Endothelial cell of umbilical vein (primary cell): ENCODE data around the gene TMEM209. TPM values are rescaled to one million over a fixed set of nuclear protein-coding genes. Genes with fewer than 3 reads are reported as not detected.

Experiments
- BruUV-seq: library from RNA; stranded (reverse); fragments of 400-500 nt; replicated peaks from 2 replicates; lab custom pipeline; 2021; lab: Mats Ljungman, UMichigan
- CTCF ChIA-PET: fragments of 300-600, 350-600 bp; sonication (Branson Sonifier 250); formaldehyde crosslinking; loops from one replicate; lab custom pipeline; 2021; ENCODE audit warnings: antibody characterized with exemption, inconsistent platforms; lab: Charles Lee
- POLR2A ChIA-PET: fragments of 300-600, 350-600 bp; sonication (Branson Sonifier 250); formaldehyde crosslinking; loops from one replicate; lab custom pipeline; 2021; ENCODE audit warnings: antibody characterized with exemption, inconsistent platforms; lab: Charles Lee
- DNase-seq: peaks from one replicate; pipeline ENCODE4 v3.0.0-alpha.2; 2011; ENCODE audit warnings: low read depth, low spot score
- FAIRE-seq: peaks from 2 replicates; lab custom pipeline; 2011; peaks lifted over from hg19 to GRCh38; lab: Jason Lieb, UNC
- H2AFZ ChIP-seq: 2 replicates; pipeline ENCODE4 v1.6.0; 2012; ENCODE audit warnings: low read depth, low read length, control low read depth, inconsistent platforms
- H3K27ac ChIP-seq: 2 replicates; pipeline ENCODE4 v1.5.1; 2011; ENCODE audit warnings: low read depth, mild to moderate bottlenecking, control low read depth, low read length, moderate library complexity; ENCODE audit not compliant: insufficient read depth
- H3K27me3 ChIP-seq, 2 experiments: 2 replicates each; pipeline versions ENCODE4 v1.6.0 to v1.6.1; 2011; ENCODE audit warnings: low read length in 2 of 2, mixed read lengths in 1 of 2; ENCODE audit not compliant: control insufficient read depth in 2 of 2, insufficient read depth in 2 of 2
- H3K36me3 ChIP-seq, 2 experiments: 2 replicates in 1 of 2; 3 replicates in 1 of 2; pipeline ENCODE4 v1.5.1; 2011; ENCODE audit warnings: low read length in 2 of 2, mild to moderate bottlenecking in 1 of 2, moderate library complexity in 1 of 2; ENCODE audit not compliant: control insufficient read depth in 2 of 2, insufficient read depth in 2 of 2; ENCODE audit errors: extremely low read depth in 1 of 2
- H3K4me1 ChIP-seq: 3 replicates; pipeline ENCODE4 v1.5.1; 2011; ENCODE audit warnings: mild to moderate bottlenecking, low read length; ENCODE audit not compliant: control insufficient read depth, insufficient read depth; ENCODE audit errors: extremely low read depth
- H3K4me2 ChIP-seq: 2 replicates; pipeline ENCODE4 v1.6.1; 2011; ENCODE audit warnings: low read length, control low read depth, mixed read lengths; ENCODE audit not compliant: insufficient read depth
- H3K4me3 ChIP-seq, 3 experiments: fragments of 200-600 bp in 1 of 3; sonication (generic), shearing (Covaris generic) in 1 of 3; replicated peaks in 1 of 3; 2 replicates each; pipeline ENCODE4 v1.5.1; 2011 to 2016; ENCODE audit warnings: control low read depth in 3 of 3, low read length in 3 of 3, mild to moderate bottlenecking in 2 of 3, inconsistent platforms in 1 of 3, low read depth in 1 of 3, moderate library complexity in 1 of 3; ENCODE audit not compliant: insufficient read depth in 1 of 3
- H3K79me2 ChIP-seq: 2 replicates; pipeline ENCODE4 v1.6.0; 2012; ENCODE audit warnings: low read length, inconsistent platforms; ENCODE audit not compliant: control insufficient read depth, insufficient read depth
- H3K9ac ChIP-seq: replicated peaks from 2 replicates; pipeline ENCODE3; 2011; ENCODE audit warnings: low read length, control low read depth; ENCODE audit not compliant: insufficient read depth; ENCODE audit errors: extremely low read depth
- H3K9me1 ChIP-seq: replicated peaks from 3 replicates; pipeline ENCODE4 v1.6.0; 2011; ENCODE audit warnings: mild to moderate bottlenecking, low read length; ENCODE audit not compliant: control insufficient read depth, insufficient read depth; ENCODE audit errors: extremely low read depth
- H3K9me3 ChIP-seq: replicated peaks from 2 replicates; pipeline ENCODE4 v1.5.1; 2012; ENCODE audit warnings: low read length, inconsistent platforms; ENCODE audit not compliant: control insufficient read depth, insufficient read depth
- H4K20me1 ChIP-seq: replicated peaks from 2 replicates; pipeline ENCODE3; 2011; ENCODE audit warnings: mild to moderate bottlenecking, low read length; ENCODE audit not compliant: control insufficient read depth, insufficient read depth; ENCODE audit errors: extremely low read depth
- EZH2 ChIP-seq: IDR thresholded peaks from 2 replicates; pipeline ENCODE4 v1.6.1; 2012; ENCODE audit warnings: borderline replicate concordance, low read depth, mild to moderate bottlenecking, moderate library complexity, low read length, inconsistent platforms; ENCODE audit not compliant: severe bottlenecking
- FOS ChIP-seq: IDR thresholded peaks from 2 replicates; pipeline ENCODE4 v1.6.1; 2011; ENCODE audit warnings: mild to moderate bottlenecking, low read length, moderate library complexity, borderline replicate concordance; ENCODE audit not compliant: insufficient read depth
- GATA2 ChIP-seq: IDR thresholded peaks from 2 replicates; pipeline ENCODE4 v1.7.0; 2011; ENCODE audit warnings: low read depth, mild to moderate bottlenecking, moderate library complexity, mixed read lengths, low read length; ENCODE audit not compliant: insufficient read length, insufficient read depth
- JUN ChIP-seq: IDR thresholded peaks from 2 replicates; pipeline ENCODE4 v1.6.1; 2011; ENCODE audit warnings: borderline replicate concordance, low read depth; ENCODE audit not compliant: insufficient read length, insufficient read depth
- MYC ChIP-seq: IDR thresholded peaks from one replicate; pipeline ENCODE4 v1.6.1; 2011; ENCODE audit warnings: mild to moderate bottlenecking, low read depth, low read length
- POLR2A ChIP-seq: IDR thresholded peaks from 2 replicates; pipeline ENCODE4 v1.6.1; 2012; ENCODE audit warnings: low read depth, mild to moderate bottlenecking, control low read depth, low read length
- POLR2AphosphoS5 ChIP-seq: IDR thresholded peaks from 2 replicates; pipeline ENCODE4 v1.6.1; 2012; ENCODE audit warnings: low read depth, mild to moderate bottlenecking, control low read depth, low read length, moderate library complexity; ENCODE audit not compliant: insufficient read depth
- dilution Hi-C: fragments of 300-500 bp; cut with MboI; formaldehyde crosslinking; loops from one replicate; pipeline ENCODE4 v1.15.0; 2019; ENCODE audit warnings: low sequenced_read_pairs; ENCODE audit not compliant: extremely low pct_ligation_motif_present
- intact Hi-C: fragments of 100-400 bp; cut with micrococcal nuclease; formaldehyde crosslinking; loops from one replicate; pipeline ENCODE4 v1.10.0; 2022
- polyA plus RNA-seq, 4 experiments: library from polyadenylated mRNA; depleted of rRNA in 3 of 4; stranded (reverse) in 3 of 4; unstranded in 1 of 4; fragments of >200 nt; gene quantifications; 2 replicates each; pipeline versions ENCODE4 v1.2.1 to v1.2.3, GENCODE V29; 2011 to 2012; ENCODE audit warnings: missing spikeins in 1 of 4
- total RNA-seq: library from RNA; stranded (reverse); gene quantifications from 2 replicates; pipeline ENCODE4 v1.2.3, GENCODE V29; 2021
- TF ChIP-seq, protein P1 (sequence below), 2 donors: IDR thresholded peaks; 1 replicate in 1 of 2; 2 replicates in 1 of 2; pipeline ENCODE4 v1.5.1; 2011; ENCODE audit warnings: low read length in 2 of 2, mild to moderate bottlenecking in 2 of 2, moderate library complexity in 2 of 2, control low read depth in 1 of 2, inconsistent platforms in 1 of 2, low read depth in 1 of 2; ENCODE audit not compliant: insufficient read depth in 1 of 2; ENCODE audit errors: extremely low read depth in 1 of 2
- TF ChIP-seq, protein P2 (sequence below): IDR thresholded peaks from 2 replicates; pipeline ENCODE4 v1.6.1; 2011; ENCODE audit not compliant: insufficient read depth, insufficient read length

The TMEM209 gene
- total and polyA plus RNA-seq, 2 donors (not counting 3 experiments of a cell fraction or from before 2014, with no cell fraction given): 13.0 to 16.6 TPM

DNA sequence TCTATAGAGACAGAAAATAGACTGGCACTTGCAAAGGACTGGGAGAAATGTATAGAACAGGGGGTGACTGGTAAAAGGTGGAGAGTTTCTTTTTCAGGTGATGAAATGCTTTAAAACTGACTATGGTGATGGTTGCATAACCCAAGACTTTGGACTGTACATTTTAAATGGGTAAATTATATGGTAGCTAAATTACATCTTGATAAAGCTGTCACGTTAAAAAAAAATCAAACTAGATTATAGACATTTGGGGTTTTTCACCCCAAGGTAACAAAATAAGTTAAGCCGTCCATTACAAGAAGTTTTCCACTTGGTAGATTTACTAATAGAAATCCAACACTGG is 24.0 kb downstream of the TMEM209 start:
- Histone ChIP-seq H3K27ac (no peak overlapping the region), H3K36me3 (peaks cover 1 to 11% of the 10 kb centered on the region in 2 experiments), H3K9ac (no peak overlapping the region), H3K4me3 (no peak overlapping the region), H3K4me1 (peaks cover 8% of the 10 kb centered on the region), H3K9me1 (no peaks in the 10 kb centered on the region), H2AFZ (no peak overlapping the region), H3K4me2 (no peak overlapping the region), H3K79me2 (no peaks in the 10 kb centered on the region), H3K27me3 (no peaks in the 10 kb centered on the region), H4K20me1 (no peaks in the 10 kb centered on the region), H3K9me3 (no peaks in the 10 kb centered on the region)
- FAIRE-seq (no peak), DNase-seq (no peak)
- ChIA-PET CTCF (interaction anchor here (1.2 to 2.0 kb wide), 3 partner anchors 12 to 53 kb away, joined by 3 to 11 read pairs (median 3); no protein-coding TSS in a partner anchor), POLR2A (interaction anchor here (0.6 kb wide), 1 partner anchor 141 kb away, joined by 4 read pairs; no protein-coding TSS in a partner anchor)
- TF ChIP-seq, protein P1, sequence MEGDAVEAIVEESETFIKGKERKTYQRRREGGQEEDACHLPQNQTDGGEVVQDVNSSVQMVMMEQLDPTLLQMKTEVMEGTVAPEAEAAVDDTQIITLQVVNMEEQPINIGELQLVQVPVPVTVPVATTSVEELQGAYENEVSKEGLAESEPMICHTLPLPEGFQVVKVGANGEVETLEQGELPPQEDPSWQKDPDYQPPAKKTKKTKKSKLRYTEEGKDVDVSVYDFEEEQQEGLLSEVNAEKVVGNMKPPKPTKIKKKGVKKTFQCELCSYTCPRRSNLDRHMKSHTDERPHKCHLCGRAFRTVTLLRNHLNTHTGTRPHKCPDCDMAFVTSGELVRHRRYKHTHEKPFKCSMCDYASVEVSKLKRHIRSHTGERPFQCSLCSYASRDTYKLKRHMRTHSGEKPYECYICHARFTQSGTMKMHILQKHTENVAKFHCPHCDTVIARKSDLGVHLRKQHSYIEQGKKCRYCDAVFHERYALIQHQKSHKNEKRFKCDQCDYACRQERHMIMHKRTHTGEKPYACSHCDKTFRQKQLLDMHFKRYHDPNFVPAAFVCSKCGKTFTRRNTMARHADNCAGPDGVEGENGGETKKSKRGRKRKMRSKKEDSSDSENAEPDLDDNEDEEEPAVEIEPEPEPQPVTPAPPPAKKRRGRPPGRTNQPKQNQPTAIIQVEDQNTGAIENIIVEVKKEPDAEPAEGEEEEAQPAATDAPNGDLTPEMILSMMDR (IDR thresholded peaks at IDR 0.05; ENCODE audit: extremely low read depth in 1 of 2, insufficient read depth in 1 of 2, low read depth in 1 of 2, low read length in 2 of 2): no peak
- no peak for TF ChIP-seq POLR2AphosphoS5
- TF ChIP-seq MYC: no peak
- no peak for TF ChIP-seq POLR2A
- no peak for TF ChIP-seq JUN
- TF ChIP-seq GATA2: no peak
- no peak for TF ChIP-seq EZH2
- TF ChIP-seq, protein P2, sequence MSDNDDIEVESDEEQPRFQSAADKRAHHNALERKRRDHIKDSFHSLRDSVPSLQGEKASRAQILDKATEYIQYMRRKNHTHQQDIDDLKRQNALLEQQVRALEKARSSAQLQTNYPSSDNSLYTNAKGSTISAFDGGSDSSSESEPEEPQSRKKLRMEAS: no peak
- no peak for TF ChIP-seq FOS
- intact Hi-C loops (no loop called here), dilution Hi-C loops (no loop called here)
- no TSS peak for BruUV-seq
